Measurements from ENCODE around the gene ABCC11. TPM values are rescaled to one million over a fixed set of nuclear protein-coding genes. Genes with fewer than 3 reads are reported as not detected.

Gene ABCC11
- total RNA-seq, result not detected

DNA sequence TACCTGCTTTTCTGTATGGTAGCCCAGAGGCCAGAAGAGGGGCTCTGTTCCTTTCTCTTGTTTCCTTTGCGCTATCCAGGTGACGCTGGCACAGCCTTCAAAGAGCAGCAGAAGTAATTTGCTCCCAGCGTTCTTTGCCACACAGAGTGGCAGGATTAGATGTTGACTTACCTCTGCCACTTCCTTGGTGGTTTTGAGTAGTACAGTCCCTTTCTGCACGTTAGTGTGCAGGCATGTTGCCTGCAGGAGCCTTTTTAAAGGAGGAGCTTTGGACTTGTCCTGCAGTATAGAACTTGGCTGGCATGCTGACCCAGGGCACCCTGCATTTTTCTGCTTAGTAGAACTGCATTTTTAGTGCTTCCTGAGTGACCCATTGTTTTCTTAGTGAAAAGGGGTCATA, at the start of gene ABCC11:
ABCC11 (minus strand) TSS at position 229 of the 400 bp plus-strand sequence. CDS start 15,618 bp downstream, outside the sequence.

DNA sequence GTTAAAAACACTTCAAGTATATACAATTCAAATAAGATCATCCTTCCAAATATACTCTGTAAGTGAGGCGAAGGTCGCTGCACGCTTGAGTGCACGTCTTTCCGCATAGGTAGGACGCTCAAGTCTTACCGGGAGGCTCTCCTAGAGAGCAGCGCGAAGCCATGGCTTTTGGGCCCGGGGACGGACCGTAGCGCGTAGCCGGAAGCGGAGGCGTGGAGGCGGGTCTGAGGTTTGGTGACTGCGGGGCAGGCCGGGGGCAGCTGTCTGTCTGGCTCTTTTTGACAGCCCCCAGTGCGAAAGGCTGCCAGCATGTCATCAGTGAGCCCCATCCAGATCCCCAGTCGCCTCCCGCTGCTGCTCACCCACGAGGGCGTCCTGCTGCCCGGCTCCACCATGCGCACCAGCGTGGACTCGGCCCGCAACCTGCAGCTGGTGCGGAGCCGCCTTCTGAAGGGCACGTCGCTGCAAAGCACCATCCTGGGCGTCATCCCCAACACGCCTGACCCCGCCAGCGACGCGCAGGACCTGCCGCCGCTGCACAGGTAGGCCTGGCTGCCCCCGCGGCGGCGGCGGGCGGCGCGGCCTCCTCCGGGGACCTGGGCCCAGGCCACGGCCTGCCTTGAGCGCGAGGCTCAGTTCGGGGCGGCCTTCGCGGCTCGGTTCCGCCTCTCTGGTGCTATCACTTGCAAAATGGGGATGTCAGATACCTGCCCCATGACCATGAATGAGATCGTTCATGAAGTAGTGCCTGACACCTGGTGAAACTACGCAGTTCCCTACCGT, 3.1 kb downstream of the ABCC11 start, which contains the start of gene LONP2:
LONP2 (plus strand) TSS at position 221 of the 783 bp plus-strand sequence; CDS start at position 310, 89 bp downstream.

DNA sequence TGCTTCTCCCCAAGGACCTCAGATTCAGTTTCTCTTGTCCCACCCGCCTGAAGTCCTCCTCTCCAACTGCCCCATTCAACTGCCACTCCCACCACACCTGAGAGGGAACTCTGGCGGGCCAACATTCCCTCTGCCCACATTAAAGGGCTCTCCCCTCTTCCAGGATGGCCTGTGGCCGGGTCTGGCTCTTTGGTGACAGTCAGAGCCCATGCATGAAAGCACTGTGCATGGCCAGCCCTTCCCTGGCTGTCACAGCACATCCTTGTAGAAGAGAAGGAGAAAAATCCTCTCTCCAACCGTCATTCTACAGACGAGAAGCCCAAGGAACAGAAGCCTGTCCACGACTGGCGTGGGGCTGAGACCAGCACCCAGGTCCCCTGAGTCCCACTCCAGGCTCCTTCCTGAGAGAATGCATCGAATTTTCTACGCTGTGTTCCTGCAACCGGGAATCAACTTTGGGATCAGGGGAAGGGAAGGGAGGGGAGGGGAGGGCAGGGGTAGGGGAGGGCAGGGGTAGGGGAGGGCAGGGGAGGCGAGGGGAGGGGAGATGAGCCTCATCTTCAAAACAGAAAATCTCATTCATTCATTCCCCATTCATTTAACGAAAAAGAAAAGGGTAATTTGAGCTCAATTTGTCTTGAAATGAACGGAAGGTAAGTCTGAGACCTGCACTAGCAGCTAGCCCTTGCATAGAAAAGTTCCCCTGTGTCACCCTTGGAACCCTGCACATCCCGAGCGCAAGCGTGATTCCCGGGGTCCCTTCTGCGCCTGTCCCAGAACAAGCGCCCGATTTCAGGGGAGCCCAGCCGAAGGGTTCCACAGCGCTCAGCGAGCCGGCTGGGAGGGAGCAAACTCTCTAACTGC, 91.2 kb downstream of the ABCC11 start, which contains the start of gene ABCC12:
ABCC12 (minus strand) TSS at position 68 of the 864 bp plus-strand sequence. CDS start 9,569 bp downstream, outside the sequence.

Other genes starting within 250 kb of the ABCC11 start
- gene ABCC12, start 91.5 kb downstream of the ABCC11 start, total RNA-seq, result not detected
- gene LONP2, start 3.2 kb downstream of the ABCC11 start, total RNA-seq, result 102 TPM
- 108 TPM for gene SIAH1, start 137.9 kb upstream of the ABCC11 start, total RNA-seq

All from camera-type eye (tissue), 1 donor.